Measurements from ENCODE around the gene VPS72. TPM values are rescaled to one million over a fixed set of nuclear protein-coding genes. Genes with fewer than 3 reads are reported as not detected.

Gene VPS72
- total RNA-seq, 1 experiment from 2014 or later = 71.5 TPM

DNA sequence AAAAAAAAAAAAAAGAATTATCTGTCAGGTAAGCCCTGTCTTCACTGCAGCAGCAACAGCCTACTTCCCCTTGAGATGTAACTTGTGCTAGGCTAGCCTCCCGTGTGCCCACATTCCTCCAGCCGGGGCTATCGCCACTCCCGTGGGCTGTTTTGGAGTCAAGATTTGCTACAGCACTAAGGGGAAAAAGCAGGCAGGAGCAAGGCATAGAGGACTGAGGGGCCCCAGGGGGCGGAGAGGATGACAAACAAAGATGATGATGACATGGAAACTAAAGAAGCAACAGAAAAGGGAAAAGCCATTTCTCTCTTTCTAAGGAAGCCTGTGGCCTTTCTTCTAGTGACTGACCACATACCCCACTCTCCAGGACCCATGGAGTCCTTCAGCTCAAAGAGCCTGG lies 31.7 kb downstream of the VPS72 start:
- no TSS peak for BruUV-seq (replicated peaks)
- Histone ChIP-seq H3K4me1 (ENCODE audit: control insufficient read depth, insufficient read depth, low read length) (no peaks in the 10 kb centered on the region), H3K36me3 (ENCODE audit: control insufficient read depth, insufficient read depth, low read length) (no peaks in the 10 kb centered on the region; the same call in 1 of the 2 replicates), H3K9me3 (ENCODE audit: control insufficient read depth, insufficient read depth, low read depth, low read length) (no peaks in the 10 kb centered on the region), H3K27ac (ENCODE audit: low read length) (no peak overlapping the region), H3K4me3 (ENCODE audit: low read depth in 2 of 2, low read length in 2 of 2) (no peak overlapping the region), H3K27me3 (ENCODE audit: control insufficient read depth, insufficient read depth, low read length) (no peaks in the 10 kb centered on the region)
- intact Hi-C loops (cut with micrococcal nuclease; ENCODE audit: unreplicated experiment) = no loop called here
- CTCF ChIA-PET = interaction anchor here (3.5 kb wide), 1 partner anchor 58 kb away, joined by 70 read pairs; no protein-coding TSS in a partner anchor
- in situ Hi-C loops (cut with HindIII; ENCODE audit: low pct_unique_long_range_greater_than_20kb, low sequenced_read_pairs) = no loop called here
- TF ChIP-seq SIN3A (IDR thresholded peaks at IDR 0.05; ENCODE audit: borderline replicate concordance, insufficient read depth, low read depth, low read length) (no peak), TCF7L2 (IDR thresholded peaks at IDR 0.05; ENCODE audit: low read depth, low read length) (no peak), POLR2AphosphoS5 (IDR thresholded peaks at IDR 0.05; ENCODE audit: low read depth, low read length) (no peak)
- TF ChIP-seq, protein P1, sequence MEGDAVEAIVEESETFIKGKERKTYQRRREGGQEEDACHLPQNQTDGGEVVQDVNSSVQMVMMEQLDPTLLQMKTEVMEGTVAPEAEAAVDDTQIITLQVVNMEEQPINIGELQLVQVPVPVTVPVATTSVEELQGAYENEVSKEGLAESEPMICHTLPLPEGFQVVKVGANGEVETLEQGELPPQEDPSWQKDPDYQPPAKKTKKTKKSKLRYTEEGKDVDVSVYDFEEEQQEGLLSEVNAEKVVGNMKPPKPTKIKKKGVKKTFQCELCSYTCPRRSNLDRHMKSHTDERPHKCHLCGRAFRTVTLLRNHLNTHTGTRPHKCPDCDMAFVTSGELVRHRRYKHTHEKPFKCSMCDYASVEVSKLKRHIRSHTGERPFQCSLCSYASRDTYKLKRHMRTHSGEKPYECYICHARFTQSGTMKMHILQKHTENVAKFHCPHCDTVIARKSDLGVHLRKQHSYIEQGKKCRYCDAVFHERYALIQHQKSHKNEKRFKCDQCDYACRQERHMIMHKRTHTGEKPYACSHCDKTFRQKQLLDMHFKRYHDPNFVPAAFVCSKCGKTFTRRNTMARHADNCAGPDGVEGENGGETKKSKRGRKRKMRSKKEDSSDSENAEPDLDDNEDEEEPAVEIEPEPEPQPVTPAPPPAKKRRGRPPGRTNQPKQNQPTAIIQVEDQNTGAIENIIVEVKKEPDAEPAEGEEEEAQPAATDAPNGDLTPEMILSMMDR (IDR thresholded peaks at IDR 0.05) = no peak
- TF ChIP-seq, protein P2, sequence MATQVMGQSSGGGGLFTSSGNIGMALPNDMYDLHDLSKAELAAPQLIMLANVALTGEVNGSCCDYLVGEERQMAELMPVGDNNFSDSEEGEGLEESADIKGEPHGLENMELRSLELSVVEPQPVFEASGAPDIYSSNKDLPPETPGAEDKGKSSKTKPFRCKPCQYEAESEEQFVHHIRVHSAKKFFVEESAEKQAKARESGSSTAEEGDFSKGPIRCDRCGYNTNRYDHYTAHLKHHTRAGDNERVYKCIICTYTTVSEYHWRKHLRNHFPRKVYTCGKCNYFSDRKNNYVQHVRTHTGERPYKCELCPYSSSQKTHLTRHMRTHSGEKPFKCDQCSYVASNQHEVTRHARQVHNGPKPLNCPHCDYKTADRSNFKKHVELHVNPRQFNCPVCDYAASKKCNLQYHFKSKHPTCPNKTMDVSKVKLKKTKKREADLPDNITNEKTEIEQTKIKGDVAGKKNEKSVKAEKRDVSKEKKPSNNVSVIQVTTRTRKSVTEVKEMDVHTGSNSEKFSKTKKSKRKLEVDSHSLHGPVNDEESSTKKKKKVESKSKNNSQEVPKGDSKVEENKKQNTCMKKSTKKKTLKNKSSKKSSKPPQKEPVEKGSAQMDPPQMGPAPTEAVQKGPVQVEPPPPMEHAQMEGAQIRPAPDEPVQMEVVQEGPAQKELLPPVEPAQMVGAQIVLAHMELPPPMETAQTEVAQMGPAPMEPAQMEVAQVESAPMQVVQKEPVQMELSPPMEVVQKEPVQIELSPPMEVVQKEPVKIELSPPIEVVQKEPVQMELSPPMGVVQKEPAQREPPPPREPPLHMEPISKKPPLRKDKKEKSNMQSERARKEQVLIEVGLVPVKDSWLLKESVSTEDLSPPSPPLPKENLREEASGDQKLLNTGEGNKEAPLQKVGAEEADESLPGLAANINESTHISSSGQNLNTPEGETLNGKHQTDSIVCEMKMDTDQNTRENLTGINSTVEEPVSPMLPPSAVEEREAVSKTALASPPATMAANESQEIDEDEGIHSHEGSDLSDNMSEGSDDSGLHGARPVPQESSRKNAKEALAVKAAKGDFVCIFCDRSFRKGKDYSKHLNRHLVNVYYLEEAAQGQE (IDR thresholded peaks at IDR 0.05; ENCODE audit: insufficient read depth in 1 of 2, low read depth in 2 of 2, low read length in 1 of 2) = no peak
- POLR2A ChIA-PET = no interaction called here
- DNase-seq (ENCODE audit: low read depth, low spot score) (no peak), ATAC-seq (no peak)

DNA sequence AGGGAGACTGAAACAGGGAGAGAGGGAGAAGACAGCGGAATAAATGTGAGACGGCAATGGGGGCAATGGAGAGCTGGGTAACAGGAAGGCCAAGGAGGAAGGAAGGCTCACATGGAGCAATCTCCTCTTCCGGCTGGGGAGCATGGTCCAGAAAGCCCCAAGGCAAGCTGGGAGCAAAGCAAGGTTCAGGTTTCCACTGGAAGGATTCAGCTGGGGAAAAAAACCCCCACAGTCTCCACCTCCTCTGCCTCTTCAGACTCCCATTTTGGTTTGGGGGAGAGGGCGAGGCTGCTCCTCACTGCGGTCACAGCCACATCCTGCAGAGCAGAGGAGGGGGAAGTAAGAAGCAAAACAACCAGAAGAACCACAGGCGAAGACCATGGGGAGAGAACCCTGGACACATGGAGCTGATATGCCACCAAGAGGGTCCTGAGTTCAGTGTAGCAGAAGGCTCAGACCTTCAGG lies 32.9 kb downstream of the VPS72 start:
- DNase-seq (ENCODE audit: low read depth, low spot score) (no peak), ATAC-seq (no peak)
- Histone ChIP-seq H3K36me3 (ENCODE audit: control insufficient read depth, insufficient read depth, low read length) (no peaks in the 10 kb centered on the region; the same call in 1 of the 2 replicates), H3K27ac (ENCODE audit: low read length) (no peak overlapping the region), H3K4me1 (ENCODE audit: control insufficient read depth, insufficient read depth, low read length) (no peaks in the 10 kb centered on the region), H3K27me3 (ENCODE audit: control insufficient read depth, insufficient read depth, low read length) (no peaks in the 10 kb centered on the region), H3K9me3 (ENCODE audit: control insufficient read depth, insufficient read depth, low read depth, low read length) (no peaks in the 10 kb centered on the region), H3K4me3 (ENCODE audit: low read depth in 2 of 2, low read length in 2 of 2) (no peak overlapping the region)
- in situ Hi-C loops (cut with HindIII; ENCODE audit: low pct_unique_long_range_greater_than_20kb, low sequenced_read_pairs) = no loop called here
- BruUV-seq (replicated peaks) = no TSS peak
- TF ChIP-seq, protein P2 (IDR thresholded peaks at IDR 0.05; ENCODE audit: insufficient read depth in 1 of 2, low read depth in 2 of 2, low read length in 1 of 2) = no peak
- TF ChIP-seq, protein P1 (IDR thresholded peaks at IDR 0.05) = no peak
- TF ChIP-seq POLR2AphosphoS5 (IDR thresholded peaks at IDR 0.05; ENCODE audit: low read depth, low read length) = no peak
- TF ChIP-seq TCF7L2 (IDR thresholded peaks at IDR 0.05; ENCODE audit: low read depth, low read length) = no peak
- TF ChIP-seq SIN3A (IDR thresholded peaks at IDR 0.05; ENCODE audit: borderline replicate concordance, insufficient read depth, low read depth, low read length) = no peak
- ChIA-PET CTCF (interaction anchor here (3.5 kb wide), 1 partner anchor 57 kb away, joined by 70 read pairs; no protein-coding TSS in a partner anchor), POLR2A (no interaction called here)
- intact Hi-C loops (cut with micrococcal nuclease; ENCODE audit: unreplicated experiment) = no loop called here

Measured in Panc1 (cell line).